ENCODE results near the gene PSMB1. TPM values are rescaled to one million over a fixed set of nuclear protein-coding genes. Genes with fewer than 3 reads are reported as not detected.

Gene PSMB1
- total RNA-seq: 100 to 1,000 TPM; 152 to 258 (median 213) TPM

- Histone ChIP-seq H3K36me3 (peaks cover 0 to 36% (median 0%) of the 10 kb centered on the region in 3 donors), H3K27ac (peak within 1 kb of the TSS; percentile 96 to 97 (median 97)), H3K27me3 (no peaks in the 10 kb centered on the region), H3K9me3 (no peaks in the 10 kb centered on the region), H3K4me3 (peak within 1 kb of the TSS; percentile 73 to 93 (median 90)), H3K4me1 (peaks cover 22 to 64% (median 38%) of the 10 kb centered on the region in 3 donors)
- peak in 3 of 4 donors; percentile 75 to 95 (median 82) for TF ChIP-seq POLR2A (IDR thresholded peaks at IDR 0.05)
- TF ChIP-seq, protein P1, sequence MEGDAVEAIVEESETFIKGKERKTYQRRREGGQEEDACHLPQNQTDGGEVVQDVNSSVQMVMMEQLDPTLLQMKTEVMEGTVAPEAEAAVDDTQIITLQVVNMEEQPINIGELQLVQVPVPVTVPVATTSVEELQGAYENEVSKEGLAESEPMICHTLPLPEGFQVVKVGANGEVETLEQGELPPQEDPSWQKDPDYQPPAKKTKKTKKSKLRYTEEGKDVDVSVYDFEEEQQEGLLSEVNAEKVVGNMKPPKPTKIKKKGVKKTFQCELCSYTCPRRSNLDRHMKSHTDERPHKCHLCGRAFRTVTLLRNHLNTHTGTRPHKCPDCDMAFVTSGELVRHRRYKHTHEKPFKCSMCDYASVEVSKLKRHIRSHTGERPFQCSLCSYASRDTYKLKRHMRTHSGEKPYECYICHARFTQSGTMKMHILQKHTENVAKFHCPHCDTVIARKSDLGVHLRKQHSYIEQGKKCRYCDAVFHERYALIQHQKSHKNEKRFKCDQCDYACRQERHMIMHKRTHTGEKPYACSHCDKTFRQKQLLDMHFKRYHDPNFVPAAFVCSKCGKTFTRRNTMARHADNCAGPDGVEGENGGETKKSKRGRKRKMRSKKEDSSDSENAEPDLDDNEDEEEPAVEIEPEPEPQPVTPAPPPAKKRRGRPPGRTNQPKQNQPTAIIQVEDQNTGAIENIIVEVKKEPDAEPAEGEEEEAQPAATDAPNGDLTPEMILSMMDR (IDR thresholded peaks at IDR 0.05): peak in 2 of 6 experiments; percentile 3 to 7
- DNase-seq: peak; percentile 69
- intact Hi-C loops (cut with DNase I): no loop called here
- 0 to 1% methylated on average over 32 to 36 of the region's 41 CpGs for whole genome bisulfite sequencing, 2 donors
Observed at GRCh38 chr6:170552765-170553533, at the start of gene PSMB1. PSMB1 (minus strand) TSS chr6:170553307; CDS start chr6:170553242, 65 bp downstream.

DNA sequence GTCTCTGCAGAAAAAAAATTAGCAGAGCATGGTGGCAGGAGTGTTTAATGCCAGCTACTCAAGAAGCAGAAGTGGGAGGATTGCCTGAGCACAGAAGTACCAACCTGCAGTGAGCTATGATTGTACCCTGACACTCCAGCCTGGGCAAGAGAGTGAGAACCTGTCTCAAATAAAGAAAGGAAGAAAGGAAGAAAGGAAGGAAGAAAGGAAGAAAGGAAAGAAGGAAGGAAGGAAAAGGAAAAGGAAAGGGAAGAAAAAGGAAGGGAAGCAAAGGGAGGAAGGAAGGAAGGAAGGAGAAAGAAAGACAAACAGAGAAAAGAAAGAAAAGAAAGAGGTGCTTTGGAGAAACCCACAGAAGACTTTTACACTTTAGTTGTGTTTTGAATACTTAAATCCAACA, 44.2 kb upstream of the PSMB1 start:
- DNase-seq: no peak
- Histone ChIP-seq H3K4me3 (no peak overlapping the region), H3K27ac (no peak overlapping the region), H3K36me3 (no peaks in the 10 kb centered on the region), H3K4me1 (no peaks in the 10 kb centered on the region), H3K27me3 (peaks cover 0 to 45% (median 0%) of the 10 kb centered on the region in 4 donors), H3K9me3 (peaks cover 0 to 13% (median 0%) of the 10 kb centered on the region in 3 donors)
- TF ChIP-seq, protein P1 (IDR thresholded peaks at IDR 0.05): no peak
- TF ChIP-seq POLR2A (IDR thresholded peaks at IDR 0.05): no peak
- intact Hi-C loops (cut with DNase I): no loop called here

- Histone ChIP-seq H3K27me3 (peaks cover 0 to 45% (median 0%) of the 10 kb centered on the region in 4 donors), H3K4me3 (no peak overlapping the region), H3K36me3 (no peaks in the 10 kb centered on the region), H3K9me3 (peaks cover 0 to 16% (median 1%) of the 10 kb centered on the region in 3 donors), H3K27ac (no peak overlapping the region), H3K4me1 (no peaks in the 10 kb centered on the region)
- DNase-seq: no peak
- intact Hi-C loops (cut with DNase I): no loop called here
- TF ChIP-seq, protein P1 (IDR thresholded peaks at IDR 0.05): no peak
- no peak for TF ChIP-seq POLR2A (IDR thresholded peaks at IDR 0.05)
Observed at GRCh38 chr6:170596426-170596825, 43.3 kb upstream of the PSMB1 start.

DNA sequence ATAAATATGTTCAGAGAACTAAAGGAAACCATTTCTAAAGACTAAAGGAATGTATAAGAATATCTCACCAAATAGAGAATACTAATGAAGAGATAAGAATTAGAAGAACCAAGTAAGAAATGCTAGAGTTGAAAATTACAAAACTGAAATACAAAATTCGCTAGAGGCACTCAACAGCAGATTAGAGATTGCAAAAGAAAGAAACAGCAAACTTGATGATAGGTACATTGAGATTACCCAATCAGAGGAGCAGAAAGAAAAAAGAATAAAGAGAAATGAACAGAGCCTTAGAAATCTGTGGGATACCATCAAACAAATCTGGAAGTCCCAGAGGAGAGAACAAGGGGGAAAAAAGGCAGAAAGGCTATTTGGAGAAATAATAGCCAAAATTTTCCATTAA, 37.6 kb upstream of the PSMB1 start:
- DNase-seq: no peak
- H3K4me3 ChIP-seq: no peak overlapping the region
- peaks cover 0 to 28% (median 13%) of the 10 kb centered on the region in 3 donors for H3K9me3 ChIP-seq
- peaks cover 0 to 2% (median 0%) of the 10 kb centered on the region in 3 donors for H3K4me1 ChIP-seq
- H3K27ac ChIP-seq: no peak overlapping the region
- WGBS, 2 donors: 59 to 71% methylated on average over 1 of the region's 1 CpG
- no peak for TF ChIP-seq POLR2A (IDR thresholded peaks at IDR 0.05)
- TF ChIP-seq, protein P1 (IDR thresholded peaks at IDR 0.05): no peak
- peaks cover 0 to 28% (median 4%) of the 10 kb centered on the region in 4 donors for H3K27me3 ChIP-seq
- no peaks in the 10 kb centered on the region for H3K36me3 ChIP-seq
- intact Hi-C loops (cut with DNase I): no loop called here

DNA sequence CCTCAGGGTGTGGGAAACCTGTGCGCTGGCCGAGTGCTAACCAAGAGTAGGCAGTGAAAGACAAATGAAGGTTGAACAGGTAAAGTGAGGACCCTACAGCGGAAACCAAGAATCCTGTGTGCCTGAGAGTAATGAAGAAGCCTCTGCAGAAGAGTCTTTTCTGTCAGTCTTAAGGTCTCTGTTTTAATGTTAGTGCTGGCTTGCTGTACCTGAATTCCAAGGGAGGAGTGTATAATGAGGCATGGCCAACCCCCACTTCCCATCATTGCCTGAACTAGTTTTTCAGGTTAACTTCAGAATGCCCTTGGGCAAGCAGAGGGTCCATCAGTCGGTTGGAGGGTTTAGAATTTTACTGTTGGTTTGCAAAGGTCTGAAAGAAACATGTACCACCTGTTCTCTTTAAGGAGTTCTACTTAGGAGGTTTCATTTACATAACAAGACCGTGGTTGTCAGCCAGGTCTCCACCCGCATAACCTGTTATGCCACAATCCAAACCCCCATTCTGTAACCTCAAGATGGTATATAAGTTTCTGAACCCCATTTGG, 31.9 kb upstream of the PSMB1 start:
- H3K36me3 ChIP-seq: peaks cover 4 to 31% (median 5%) of the 10 kb centered on the region in 3 donors
- 3 to 5% methylated on average over 5 to 6 of the region's 6 CpGs for WGBS, 2 donors
- intact Hi-C loops (cut with DNase I): no loop called here
- H3K4me1 ChIP-seq: peaks cover 0 to 33% (median 15%) of the 10 kb centered on the region in 3 donors
- H3K27me3 ChIP-seq: no peaks in the 10 kb centered on the region
- no peaks in the 10 kb centered on the region for H3K9me3 ChIP-seq
- H3K27ac ChIP-seq: peak overlapping the region; percentile 89 to 97 (median 94)
- H3K4me3 ChIP-seq: peak overlapping the region; percentile 88 to 99 (median 96)
- DNase-seq: no peak
- no peak for TF ChIP-seq POLR2A (IDR thresholded peaks at IDR 0.05)
- TF ChIP-seq, protein P1 (IDR thresholded peaks at IDR 0.05): no peak
